Heart left ventricle (tissue), 16 donors: Measurements from ENCODE around the gene VGLL4. TPM values are rescaled to one million over a fixed set of nuclear protein-coding genes. Genes with fewer than 3 reads are reported as not detected.
A peak's percentile ranks its signal among the peaks of the same experiment; 100 is the strongest.

Experiments used
- ATAC-seq, 4 donors: fragments of 200-7000 bp; cut with Tn5 transposase; one replicate each; pipeline ENCODE4 v1.9.1; 2020 to 2022; ENCODE audit warnings: moderate library complexity in 4 of 4, mild to moderate bottlenecking in 3 of 4, moderate number of reproducible peaks in 1 of 4
- DNase-seq, 5 donors: peaks; one replicate each; pipeline ENCODE4 v3.0.0-alpha.2; 2020
- H3K27ac ChIP-seq, 12 donors: fragments of 200-600 bp; sonication (generic) in 4 of 12; one replicate each; pipeline versions ENCODE4 v1.5.0 to v1.8.0; 2016 to 2022; ENCODE audit warnings: mild to moderate bottlenecking in 2 of 12
- H3K27me3 ChIP-seq, 9 donors: fragments of 200-600 bp; sonication (generic) in 2 of 9; one replicate each; pipeline versions ENCODE4 v1.5.1 to v1.8.0; 2016 to 2022; ENCODE audit warnings: mild to moderate bottlenecking in 3 of 9
- H3K36me3 ChIP-seq, 9 donors: fragments of 200-600 bp; sonication (generic) in 2 of 9; one replicate each; pipeline versions ENCODE4 v1.5.0 to v1.8.0; 2018 to 2022; ENCODE audit warnings: mild to moderate bottlenecking in 2 of 9
- H3K4me1 ChIP-seq, 12 donors: fragments of 200-600 bp; sonication (generic) in 4 of 12; one replicate each; pipeline versions ENCODE4 v1.5.0 to v1.8.0; 2016 to 2022; ENCODE audit warnings: mild to moderate bottlenecking in 3 of 12
- H3K4me3 ChIP-seq, 12 donors: fragments of 200-600 bp; sonication (generic) in 4 of 12; one replicate each; pipeline versions ENCODE4 v1.5.0 to v1.8.0; 2017 to 2022; ENCODE audit warnings: mild to moderate bottlenecking in 9 of 12, moderate library complexity in 4 of 12
- H3K9me3 ChIP-seq, 12 donors: fragments of 200-600 bp; sonication (generic) in 4 of 12; one replicate each; pipeline versions ENCODE4 v1.5.0 to v1.8.0; 2016 to 2022; ENCODE audit warnings: mild to moderate bottlenecking in 1 of 12
- CTCF ChIP-seq, 12 donors: fragments of 200-600 bp; sonication (generic) in 4 of 12; IDR thresholded peaks; one replicate each; pipeline versions ENCODE4 v1.5.0 to v1.8.0; 2018 to 2022; ENCODE audit warnings: antibody characterized with exemption in 12 of 12, mild to moderate bottlenecking in 5 of 12
- POLR2A ChIP-seq, 2 donors: fragments of 450-650 bp; IDR thresholded peaks; one replicate each; pipeline ENCODE4 v1.6.1; 2017; ENCODE audit warnings: antibody characterized with exemption in 2 of 2, mild to moderate bottlenecking in 2 of 2, moderate library complexity in 2 of 2
- WGBS, 4 donors: extraction: QIAGEN DNeasy Blood & Tissue Kit in 2 of 4; methylation state at CpG; one replicate each; pipeline versions ENCODE4 v1.1.5 to v1.1.7; 2013 to 2018; 5-methylcytosine and 5-hydroxymethylcytosine counted together
- intact Hi-C, 10 donors: fragments of 100-400 bp; cut with DNase I; formaldehyde crosslinking; loops; one replicate each; pipeline versions ENCODE4 v1.11.1 to v1.14.2; 2022
- polyA plus RNA-seq, 2 donors: library from polyadenylated mRNA; stranded (reverse); fragments of 200-250 nt; gene quantifications; one replicate each; pipeline ENCODE4 v1.2.3, GENCODE V29; 2013
- total RNA-seq, 9 donors: library from RNA; depleted of rRNA in 2 of 9; stranded (reverse); fragments of >200 nt in 2 of 9; fragmentation: NEBNext Ultra II Directional in 3 of 9; extraction: Animal tissue kit (Norgen Biotek cat#: 25700) in 3 of 9; gene quantifications; one replicate each; pipeline versions ENCODE4 v1.1.0 to v1.2.4, GENCODE V29; 2016 to 2023
- donor health status: ischemic (EF 13 %, LVEDD 7.1; RV severe dilation, severe dysfunction).
- donor health status: healthy with polysubstance abuse.
- donor health status: DM: no; HTN: yes; CAD: no.
- donor health status: DM: no; HTN: no; CAD: no.
- donor health status: ischemic (EF 25% LVEDD 6.9; RV normal size, moderate dysfunction).
- donor health status: ischemic (EF 25% LVEDD 5.7; RV mildly dilated, moderate dysfunction).
- donor health status: healthy.
- donor health status: DM: yes; HTN: yes; CAD: no.
- donor health status: ischemic (EF 35%, LVEDD 5.7; RV mildly dilated, moderate dysfunction).
- donor health status: nonischemic (EF 11% LVEDD 7.7; RV severe dilation, severe dysfunction).
- donor health status: DM: yes; HTN: yes; CAD: no.
- donor health status: PGD.
- donor health status: ischemic (EF 29% LVEDD 5.4; RV normal size, mild dysfunction).
- donor health status: nonischemic (EF 23%, LVEDD 6.1; RV moderate dilation, normal function).

VGLL4 gene
- total and polyA plus RNA-seq, 11 donors = 24.0 to 40.4 (median 27.0) TPM

- H3K9me3 ChIP-seq = no peaks in the 10 kb centered on the region
- TF ChIP-seq CTCF (IDR thresholded peaks at IDR 0.05) = no peak
- no peak for TF ChIP-seq POLR2A (IDR thresholded peaks at IDR 0.05)
- intact Hi-C loops = loop anchor here in 4 of 10 donors (5.0 kb wide), 3 partner anchors 34 to 39 kb away; partner anchors contain the start of gene VGLL4 (in 3 of the 4)
- peak overlapping the region; percentile 26 to 94 (median 80) for H3K27ac ChIP-seq
- DNase-seq (peak in 3 of 5 donors; percentile 42 to 63 (median 43)), ATAC-seq (peak in 3 of 4 donors; percentile 30 to 43 (median 35))
- H3K27me3 ChIP-seq = no peaks in the 10 kb centered on the region
- no peak overlapping the region for H3K4me3 ChIP-seq
- H3K4me1 ChIP-seq = peaks cover 0 to 92% (median 73%) of the 10 kb centered on the region in 12 donors
- H3K36me3 ChIP-seq = peaks cover 0 to 22% (median 7%) of the 10 kb centered on the region in 9 donors
- WGBS, 4 donors = 55 to 67% (median 62%) methylated on average over 9 of the region's 9 CpGs
Measured at GRCh38 chr3:11603628-11604027, 40.1 kb downstream of the VGLL4 start.

- no peak overlapping the region for H3K4me3 ChIP-seq
- 72 to 83% (median 78%) methylated on average over 5 of the region's 5 CpGs for WGBS, 4 donors
Measured at GRCh38 chr3:11602886-11603527, 40.7 kb downstream of the VGLL4 start.

DNA sequence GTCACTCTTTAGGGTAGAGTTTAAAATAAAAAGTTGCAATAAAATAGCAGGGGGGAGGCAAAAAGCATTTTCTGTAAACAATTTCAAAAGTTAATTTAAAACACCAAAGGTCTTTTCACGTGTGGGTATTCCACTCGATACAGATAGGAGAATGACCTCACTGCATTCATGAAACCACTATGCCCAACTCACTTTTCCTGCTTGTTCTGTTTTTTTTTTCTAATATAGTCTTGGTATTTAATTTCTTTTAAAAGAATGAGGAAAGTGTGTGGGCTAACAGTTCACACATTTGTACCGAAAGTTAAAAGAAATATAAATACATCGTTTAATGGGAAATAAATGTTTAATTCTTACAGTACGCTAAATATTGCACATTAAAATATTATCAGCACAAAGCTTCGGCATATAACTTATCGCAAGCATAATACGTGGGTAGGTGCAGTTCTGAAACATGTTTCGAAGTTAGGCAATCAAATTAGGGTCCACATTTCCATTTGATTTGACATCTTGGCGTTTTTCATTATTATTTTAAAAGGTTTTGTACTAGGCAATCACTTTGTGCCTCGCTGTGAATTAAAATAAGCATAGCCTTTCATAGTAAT is 41.4 kb downstream of the VGLL4 start:
- intact Hi-C loops = loop anchor here in 4 of 10 donors (5.0 kb wide), 3 partner anchors 35 to 40 kb away; partner anchors contain the start of gene VGLL4 (in 3 of the 4)
- no peak overlapping the region for H3K4me3 ChIP-seq
- 68 to 73% (median 71%) methylated on average over 11 of the region's 11 CpGs for WGBS, 4 donors

More at GRCh38 chr3:11602886-11603527, 40.7 kb downstream of the VGLL4 start:
- Histone ChIP-seq H3K4me1 (peaks cover 0 to 93% (median 70%) of the 10 kb centered on the region in 12 donors), H3K36me3 (peaks cover 0 to 22% (median 7%) of the 10 kb centered on the region in 9 donors), H3K9me3 (no peaks in the 10 kb centered on the region), H3K27ac (peak overlapping the region; percentile 26 to 94 (median 80)), H3K27me3 (no peaks in the 10 kb centered on the region)
- intact Hi-C loops = loop anchor here in 4 of 10 donors (5.0 kb wide), 3 partner anchors 34 to 39 kb away; partner anchors contain the start of gene VGLL4 (in 3 of the 4)
- DNase-seq (no peak), ATAC-seq (no peak)
- no peak for TF ChIP-seq CTCF (IDR thresholded peaks at IDR 0.05)
- no peak for TF ChIP-seq POLR2A (IDR thresholded peaks at IDR 0.05)

More for the DNA sequence above, 41.4 kb downstream of the VGLL4 start:
- H3K9me3 ChIP-seq = no peaks in the 10 kb centered on the region
- peak overlapping the region in 11 of 12 donors; percentile 72 to 94 (median 81) for H3K27ac ChIP-seq
- peaks cover 0 to 22% (median 7%) of the 10 kb centered on the region in 9 donors for H3K36me3 ChIP-seq
- H3K27me3 ChIP-seq = no peaks in the 10 kb centered on the region
- ATAC-seq (no peak), DNase-seq (no peak)
- TF ChIP-seq CTCF (IDR thresholded peaks at IDR 0.05) = no peak
- peaks cover 0 to 88% (median 64%) of the 10 kb centered on the region in 12 donors for H3K4me1 ChIP-seq
